H9 (cell line): ENCODE data around the gene QSER1. TPM values are rescaled to one million over a fixed set of nuclear protein-coding genes. Genes with fewer than 3 reads are reported as not detected.

Source experiments
- DNase-seq: peaks from one replicate; pipeline ENCODE4 v3.0.0-alpha.2; 2017
- H2AFZ ChIP-seq: one replicate; pipeline ENCODE4 v1.6.1; 2013; ENCODE audit warnings: mild to moderate bottlenecking, low read length, control low read depth, moderate library complexity
- H2AK5ac ChIP-seq: 2 replicates; pipeline ENCODE4 v1.6.1; 2013; ENCODE audit warnings: low read length, control low read depth, mixed read lengths; ENCODE audit not compliant: insufficient read length
- H2BK120ac ChIP-seq: one replicate; pipeline ENCODE4 v1.6.1; 2013; ENCODE audit warnings: low read depth, mild to moderate bottlenecking, low read length, control low read depth, inconsistent platforms; ENCODE audit not compliant: poor library complexity, severe bottlenecking
- H2BK12ac ChIP-seq: 2 replicates; pipeline ENCODE4 v1.6.1; 2013; ENCODE audit warnings: low read length, control low read depth, mixed read lengths, low read depth; ENCODE audit not compliant: insufficient read length
- H2BK15ac ChIP-seq: 2 replicates; pipeline ENCODE4 v1.6.1; 2013; ENCODE audit warnings: low read depth, low read length, control low read depth
- H2BK20ac ChIP-seq: one replicate; pipeline ENCODE4 v1.6.1; 2013; ENCODE audit warnings: low read depth, mild to moderate bottlenecking, low read length, control low read depth, inconsistent platforms; ENCODE audit not compliant: poor library complexity, severe bottlenecking
- H2BK5ac ChIP-seq: 2 replicates; pipeline ENCODE4 v1.6.1; 2013; ENCODE audit warnings: low read length, control low read depth, mixed read lengths; ENCODE audit not compliant: insufficient read length
- H3K14ac ChIP-seq: 2 replicates; pipeline ENCODE4 v1.6.1; 2013; ENCODE audit warnings: low read length, control low read depth; ENCODE audit not compliant: insufficient read depth
- H3K18ac ChIP-seq: 2 replicates; pipeline ENCODE4 v1.6.1; 2013; ENCODE audit warnings: low read depth, mild to moderate bottlenecking, mixed read lengths, low read length, control low read depth; ENCODE audit not compliant: insufficient read length
- H3K23ac ChIP-seq: 2 replicates; pipeline ENCODE4 v1.6.1; 2013; ENCODE audit warnings: low read length, control low read depth, mixed read lengths, low read depth; ENCODE audit not compliant: insufficient read length
- H3K23me2 ChIP-seq: 2 replicates; pipeline ENCODE4 v1.6.1; 2013; ENCODE audit warnings: low read depth, mild to moderate bottlenecking, mixed read lengths, low read length, control low read depth; ENCODE audit not compliant: insufficient read length, poor library complexity, severe bottlenecking
- H3K27ac ChIP-seq: 2 replicates; pipeline ENCODE4 v1.5.1; 2013; ENCODE audit warnings: low read length, control low read depth, mixed read lengths, low read depth; ENCODE audit not compliant: insufficient read length
- H3K27me3 ChIP-seq: 2 replicates; pipeline ENCODE4 v1.6.1; 2013; ENCODE audit warnings: low read length, control low read depth, inconsistent platforms; ENCODE audit not compliant: insufficient read depth
- H3K4ac ChIP-seq: 2 replicates; pipeline ENCODE4 v1.6.1; 2013; ENCODE audit warnings: low read depth, mild to moderate bottlenecking, control low read depth, inconsistent platforms, low read length, moderate library complexity
- H3K4me1 ChIP-seq: 2 replicates; pipeline ENCODE4 v1.6.1; 2013; ENCODE audit warnings: low read length, control low read depth, inconsistent platforms; ENCODE audit not compliant: insufficient read depth
- H3K4me2 ChIP-seq: 2 replicates; pipeline ENCODE4 v1.6.1; 2013; ENCODE audit warnings: low read length, control low read depth, mixed read lengths; ENCODE audit not compliant: insufficient read length, insufficient read depth
- H3K56ac ChIP-seq: 2 replicates; pipeline ENCODE4 v1.6.1; 2013; ENCODE audit warnings: low read depth, mild to moderate bottlenecking, mixed read lengths, low read length, control low read depth; ENCODE audit not compliant: insufficient read length
- H3K79me1 ChIP-seq: 2 replicates; pipeline ENCODE4 v1.6.1; 2013; ENCODE audit warnings: low read depth, mild to moderate bottlenecking, moderate library complexity, low read length, control low read depth, inconsistent platforms; ENCODE audit not compliant: insufficient read depth, poor library complexity, severe bottlenecking
- H3K79me2 ChIP-seq: 2 replicates; pipeline ENCODE4 v1.6.1; 2013; ENCODE audit warnings: low read length, control low read depth, inconsistent platforms; ENCODE audit not compliant: insufficient read depth
- H3K9ac ChIP-seq: 2 replicates; pipeline ENCODE4 v1.6.1; 2013; ENCODE audit warnings: low read length, control low read depth, mixed read lengths; ENCODE audit not compliant: insufficient read length; ENCODE audit errors: extremely low read depth
- H3K9me3 ChIP-seq: one replicate; pipeline ENCODE4 v1.6.1; 2013; ENCODE audit warnings: low read depth, low read length, inconsistent platforms; ENCODE audit not compliant: control insufficient read depth
- H3T11ph ChIP-seq: one replicate; pipeline ENCODE4 v1.6.1; 2013; ENCODE audit warnings: mild to moderate bottlenecking, low read length, control low read depth, inconsistent platforms
- H4K20me1 ChIP-seq: one replicate; pipeline ENCODE4 v1.6.1; 2013; ENCODE audit not compliant: control insufficient read depth, insufficient read length, insufficient read depth
- H4K5ac ChIP-seq: 2 replicates; pipeline ENCODE4 v1.6.1; 2013; ENCODE audit warnings: low read depth, mild to moderate bottlenecking, mixed read lengths, low read length, control low read depth; ENCODE audit not compliant: insufficient read length
- H4K8ac ChIP-seq: replicated peaks from 2 replicates; pipeline ENCODE4 v1.6.1; 2013; ENCODE audit warnings: low read length, control low read depth, mixed read lengths, low read depth; ENCODE audit not compliant: insufficient read length
- H4K91ac ChIP-seq: 2 replicates; pipeline ENCODE4 v1.6.1; 2013; ENCODE audit warnings: low read depth, mild to moderate bottlenecking, moderate library complexity, mixed read lengths, low read length, control low read depth; ENCODE audit not compliant: insufficient read length
- H3K27ac Mint-ChIP-seq, 3 experiments: 2 replicates in 2 of 3; 3 replicates in 1 of 3; pipeline ENCODE4 v1.8.0; 2020 to 2021; ENCODE audit warnings: mixed read lengths in 3 of 3, mild to moderate bottlenecking in 1 of 3, moderate library complexity in 1 of 3
- H3K27me3 Mint-ChIP-seq: 2 replicates; pipeline ENCODE4 v1.8.0; 2021; ENCODE audit warnings: low read depth, mild to moderate bottlenecking, moderate library complexity, mixed read lengths
- H3K36me3 Mint-ChIP-seq, 3 experiments: 2 replicates in 2 of 3; 3 replicates in 1 of 3; pipeline ENCODE4 v1.8.0; 2020 to 2021; ENCODE audit warnings: low read depth in 3 of 3, mixed read lengths in 3 of 3; ENCODE audit not compliant: insufficient read depth in 1 of 3
- H3K4me1 Mint-ChIP-seq, 2 experiments: 2 replicates each; pipeline ENCODE4 v1.8.0; 2020; ENCODE audit warnings: mixed read lengths in 2 of 2
- H3K4me3 Mint-ChIP-seq, 2 experiments: 2 replicates in 1 of 2; 3 replicates in 1 of 2; pipeline ENCODE4 v1.8.0; 2020 to 2021; ENCODE audit warnings: mild to moderate bottlenecking in 2 of 2, mixed read lengths in 2 of 2, moderate library complexity in 1 of 2
- H3K9me3 Mint-ChIP-seq, 2 experiments: 2 replicates in 1 of 2; 3 replicates in 1 of 2; pipeline ENCODE4 v1.8.0; 2020; ENCODE audit warnings: mild to moderate bottlenecking in 2 of 2, mixed read lengths in 2 of 2, moderate library complexity in 1 of 2
- CTCF ChIP-seq: fragments of 200-600 bp; sonication (generic); conservative IDR thresholded peaks from 3 replicates; pipeline ENCODE4 v1.8.0; 2021; ENCODE audit warnings: antibody characterized with exemption, mild to moderate bottlenecking
- WGBS: extraction: QIAGEN DNeasy Blood & Tissue Kit; methylation state at CpG from one replicate; pipeline ENCODE4 v1.1.7; 2013; ENCODE audit warnings: missing lambda C conversion rate, low lambda C conversion rate, mixed read lengths; ENCODE audit not compliant: insufficient read length; ENCODE audit errors: extremely low coverage; 5-methylcytosine and 5-hydroxymethylcytosine counted together
- total RNA-seq: library from RNA; stranded (reverse); gene quantifications from 2 replicates; pipeline ENCODE4 v1.2.1, GENCODE V29; 2021

The QSER1 gene
- total RNA-seq, 1 experiment from 2014 or later, result 139 TPM

- no peak overlapping the region for H2BK12ac ChIP-seq
- no peak overlapping the region for H3K23ac ChIP-seq
- DNase-seq, result no peak
- H3K79me1 ChIP-seq, result peaks cover 2% of the 10 kb centered on the region
- H3T11ph ChIP-seq, result no peak overlapping the region
- H3K9me3 ChIP-seq, result no peaks in the 10 kb centered on the region
- peaks cover 80% of the 10 kb centered on the region for H3K79me2 ChIP-seq
- H4K91ac ChIP-seq, result no peak overlapping the region
- WGBS, result no CpG with 5 or more reads among the region's 4 CpGs
- H3K27me3 Mint-ChIP-seq, result no peaks in the 10 kb centered on the region; the same call in 1 of the 2 replicates
- no peaks in the 10 kb centered on the region for H3K9me3 Mint-ChIP-seq
- no peaks in the 10 kb centered on the region for H3K27me3 ChIP-seq
- no peak overlapping the region for H3K9ac ChIP-seq
- no peak overlapping the region for H3K4me2 ChIP-seq
- no peak overlapping the region for H2BK20ac ChIP-seq
- peak overlapping the region in 1 of 2 experiments; percentile 21; a peak in 1 of 5 replicates for H3K4me3 Mint-ChIP-seq
- H3K4me1 Mint-ChIP-seq, result peaks cover 74 to 80% of the 10 kb centered on the region in 2 experiments
- no peak overlapping the region for H4K5ac ChIP-seq
- H2AFZ ChIP-seq, result no peak overlapping the region
- H2BK5ac ChIP-seq, result no peak overlapping the region
- no peak overlapping the region for H3K4ac ChIP-seq
- no peak overlapping the region for H4K8ac ChIP-seq
- H2BK15ac ChIP-seq, result no peak overlapping the region
- H3K18ac ChIP-seq, result no peak overlapping the region
- H3K27ac ChIP-seq, result no peak overlapping the region
- peaks cover 13% of the 10 kb centered on the region for H3K4me1 ChIP-seq
- no peaks in the 10 kb centered on the region for H3K23me2 ChIP-seq
- peaks cover 12 to 79% (median 64%) of the 10 kb centered on the region in 3 experiments; a peak in 6 of 7 replicates for H3K36me3 Mint-ChIP-seq
- no peak overlapping the region for H3K56ac ChIP-seq
- no peak overlapping the region for H2AK5ac ChIP-seq
- no peak for TF ChIP-seq CTCF
- H3K27ac Mint-ChIP-seq, result peak overlapping the region in 2 of 3 experiments; percentile 37 to 72; a peak in 4 of 7 replicates
- no peak overlapping the region for H2BK120ac ChIP-seq
- no peak overlapping the region for H3K14ac ChIP-seq
- no peaks in the 10 kb centered on the region for H4K20me1 ChIP-seq
These were observed 9.6 kb downstream of the QSER1 start for GRCh38 chr11:32902089-32902665.
